MM.1S (cell line): Measurements from ENCODE around the gene WDR70.

Source experiments
- EZH2 ChIP-seq: fragments of 300-600 bp; sonication (generic); optimal IDR thresholded peaks from 2 replicates; pipeline ENCODE3; 2017; ENCODE audit warnings: low read depth, mild to moderate bottlenecking, antibody characterized with exemption, low read length, mixed read lengths
- TF ChIP-seq, protein P1 (sequence below): fragments of 300-600 bp; sonication (generic); IDR thresholded peaks from 2 replicates; pipeline ENCODE4 v1.5.1; 2016; ENCODE audit warnings: antibody characterized with exemption, low read length, mixed read lengths

DNA sequence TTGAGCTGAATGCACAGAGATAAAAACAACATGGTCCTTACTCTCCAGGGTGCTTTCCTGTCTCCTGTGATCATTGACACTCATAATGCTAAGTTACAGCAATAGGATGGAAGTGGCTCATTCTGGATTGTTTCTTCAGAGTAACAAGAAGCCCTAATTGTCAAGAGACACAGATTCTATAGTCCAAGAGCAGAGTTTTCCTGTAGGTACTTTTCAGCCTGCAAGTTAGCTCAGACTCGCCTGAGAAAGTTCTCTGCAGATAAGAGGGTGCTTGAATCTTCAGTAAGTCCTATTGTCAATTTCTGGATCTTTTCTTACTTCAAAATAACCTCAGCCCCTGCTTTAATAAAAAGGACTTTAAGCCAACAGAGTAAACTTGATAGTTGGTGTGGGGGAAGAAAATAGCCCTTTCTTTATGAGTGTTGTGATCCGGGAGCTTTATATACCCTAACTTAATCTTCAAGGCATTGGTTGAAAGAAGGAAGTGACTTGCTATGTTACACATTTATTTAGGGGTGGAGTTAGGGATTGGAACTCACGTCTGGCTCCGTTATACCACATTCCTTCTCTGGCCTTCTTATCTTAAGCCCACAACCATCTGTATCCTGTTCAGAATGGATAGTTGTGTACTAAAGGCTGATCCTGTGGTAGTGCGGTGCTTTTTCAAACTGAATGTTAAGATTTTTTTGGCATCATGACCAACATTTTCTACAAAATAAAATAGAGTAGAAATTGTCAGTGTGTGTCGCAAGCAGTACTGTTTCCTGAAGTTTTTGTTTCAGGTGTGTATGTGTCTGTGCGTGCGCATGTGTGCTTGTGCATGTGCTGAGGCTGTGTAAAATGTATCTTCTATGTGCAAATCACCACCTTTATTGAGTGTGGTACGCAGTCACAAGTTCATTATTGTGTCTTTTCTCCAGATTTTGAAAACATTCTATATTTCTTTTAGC, 173.9 kb downstream of the WDR70 start:
- TF ChIP-seq EZH2: no peak
- TF ChIP-seq, protein P1, sequence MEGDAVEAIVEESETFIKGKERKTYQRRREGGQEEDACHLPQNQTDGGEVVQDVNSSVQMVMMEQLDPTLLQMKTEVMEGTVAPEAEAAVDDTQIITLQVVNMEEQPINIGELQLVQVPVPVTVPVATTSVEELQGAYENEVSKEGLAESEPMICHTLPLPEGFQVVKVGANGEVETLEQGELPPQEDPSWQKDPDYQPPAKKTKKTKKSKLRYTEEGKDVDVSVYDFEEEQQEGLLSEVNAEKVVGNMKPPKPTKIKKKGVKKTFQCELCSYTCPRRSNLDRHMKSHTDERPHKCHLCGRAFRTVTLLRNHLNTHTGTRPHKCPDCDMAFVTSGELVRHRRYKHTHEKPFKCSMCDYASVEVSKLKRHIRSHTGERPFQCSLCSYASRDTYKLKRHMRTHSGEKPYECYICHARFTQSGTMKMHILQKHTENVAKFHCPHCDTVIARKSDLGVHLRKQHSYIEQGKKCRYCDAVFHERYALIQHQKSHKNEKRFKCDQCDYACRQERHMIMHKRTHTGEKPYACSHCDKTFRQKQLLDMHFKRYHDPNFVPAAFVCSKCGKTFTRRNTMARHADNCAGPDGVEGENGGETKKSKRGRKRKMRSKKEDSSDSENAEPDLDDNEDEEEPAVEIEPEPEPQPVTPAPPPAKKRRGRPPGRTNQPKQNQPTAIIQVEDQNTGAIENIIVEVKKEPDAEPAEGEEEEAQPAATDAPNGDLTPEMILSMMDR: no peak
